GM18858 (cell line): ENCODE results near the gene ZNF576.
"Not testable (repeated sequence)": the region's sequence is repeated elsewhere in the genome, so short reads cannot be mapped to it uniquely, and the experiment has no call there.

Experiments used
- ATAC-seq: cut with Tn5 transposase; IDR thresholded peaks from one replicate; pipeline ENCODE4 v1.9.1; 2021; ENCODE audit not compliant: unreplicated experiment

Gene ZNF576

GRCh38 chr19:43623889-43624670 lies 27.7 kb downstream of the ZNF576 start:
- ATAC-seq = no peak

DNA sequence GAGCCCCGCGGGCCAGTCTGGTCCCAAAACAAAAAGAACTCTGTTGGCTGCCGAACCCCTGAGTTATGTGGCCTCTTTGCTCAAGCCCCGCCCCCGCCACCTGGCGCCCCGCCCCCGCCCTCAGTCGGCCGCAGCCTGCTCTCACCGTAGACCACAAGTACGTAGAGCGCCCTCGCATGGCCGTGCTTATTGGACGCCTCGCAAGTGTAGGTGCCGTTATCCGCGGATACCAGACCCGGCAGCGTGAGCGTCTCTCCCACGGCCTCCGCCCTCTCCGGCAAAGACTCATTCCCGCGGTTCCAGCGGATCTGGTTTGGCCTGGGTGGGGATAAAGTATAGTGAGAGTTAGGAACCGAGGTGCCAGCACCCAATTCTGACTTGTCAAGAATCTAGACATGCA lies 28.5 kb downstream of the ZNF576 start:
- ATAC-seq = no peak

DNA sequence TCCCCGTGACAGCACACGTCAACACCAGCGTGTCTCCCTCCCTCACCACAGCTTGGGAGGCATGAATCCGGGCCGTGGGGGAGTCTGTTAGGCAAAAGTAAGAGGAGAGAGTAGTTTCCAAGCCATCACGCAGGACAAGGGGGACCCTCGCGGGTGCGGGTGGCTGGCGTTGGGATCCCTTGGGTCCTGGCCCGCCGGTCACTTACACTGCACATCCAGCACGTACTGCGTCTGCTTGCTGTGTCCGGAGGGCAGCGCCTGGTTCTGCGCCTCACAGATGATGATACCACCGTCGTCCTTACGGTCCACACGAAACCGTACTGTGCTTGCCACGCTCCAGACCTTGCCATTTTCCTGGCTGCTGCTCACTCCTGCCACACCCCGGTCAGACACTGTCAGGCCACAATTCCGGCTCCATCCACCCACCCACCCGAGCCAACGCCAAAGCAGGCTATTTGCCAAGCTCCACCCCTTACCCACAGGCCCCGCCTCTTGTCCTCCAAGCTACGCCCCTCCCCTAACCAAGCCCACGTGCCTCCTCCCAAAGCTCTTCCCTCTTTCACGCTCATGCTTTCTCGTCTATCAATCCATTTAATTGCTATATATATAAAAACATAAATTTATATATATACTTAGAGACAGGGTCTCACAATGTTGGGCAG lies 29.7 kb downstream of the ZNF576 start:
- ATAC-seq = no peak

DNA sequence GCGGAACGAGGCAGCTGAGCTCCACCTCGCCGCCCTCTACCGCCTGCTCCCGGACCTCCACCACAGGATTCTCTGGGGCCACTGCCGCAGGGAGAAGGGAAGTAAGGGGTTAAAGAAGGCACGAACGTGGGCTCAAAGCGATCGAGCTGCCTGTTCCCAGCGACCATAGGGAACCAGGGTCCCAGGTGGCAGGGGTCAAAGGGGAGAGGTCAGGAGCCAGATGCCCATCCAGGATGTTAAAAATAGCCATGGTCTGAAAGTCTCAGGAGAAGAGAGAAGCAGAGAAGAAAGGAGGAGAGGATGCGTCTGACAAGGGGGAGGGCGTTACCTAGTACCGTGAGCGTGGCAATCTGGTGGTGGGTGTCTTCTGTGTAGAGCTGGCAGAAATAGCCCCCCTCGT lies 30.4 kb downstream of the ZNF576 start:
- no peak for ATAC-seq

- ATAC-seq = no peak
These were observed 32.4 kb downstream of the ZNF576 start for GRCh38 chr19:43628646-43629326.

GRCh38 chr19:43631491-43631890 lies 35.1 kb downstream of the ZNF576 start:
- ATAC-seq = no peak

GRCh38 chr19:43633520-43633919 lies 37.1 kb downstream of the ZNF576 start:
- no peak for ATAC-seq

GRCh38 chr19:43634068-43634467 lies 37.7 kb downstream of the ZNF576 start:
- ATAC-seq = no peak

DNA sequence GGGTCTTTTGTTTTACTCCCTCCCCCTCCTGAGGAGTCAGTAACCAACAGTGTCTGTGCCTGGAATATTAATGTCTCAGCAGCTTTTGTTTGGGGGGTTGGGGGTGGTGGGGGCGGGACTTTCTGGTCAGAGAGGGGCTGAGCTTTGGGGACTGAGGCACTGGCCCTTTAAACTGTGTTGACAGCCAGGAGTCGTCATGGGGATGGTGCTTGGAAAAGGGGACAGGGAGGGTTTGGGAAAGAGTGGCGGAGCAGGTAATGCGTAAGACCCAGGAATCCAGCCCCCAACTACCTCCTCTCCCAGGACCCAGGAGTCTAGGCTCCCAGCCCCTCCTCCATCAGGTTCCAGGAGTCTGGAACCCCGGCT lies 38.1 kb downstream of the ZNF576 start:
- no peak for ATAC-seq

DNA sequence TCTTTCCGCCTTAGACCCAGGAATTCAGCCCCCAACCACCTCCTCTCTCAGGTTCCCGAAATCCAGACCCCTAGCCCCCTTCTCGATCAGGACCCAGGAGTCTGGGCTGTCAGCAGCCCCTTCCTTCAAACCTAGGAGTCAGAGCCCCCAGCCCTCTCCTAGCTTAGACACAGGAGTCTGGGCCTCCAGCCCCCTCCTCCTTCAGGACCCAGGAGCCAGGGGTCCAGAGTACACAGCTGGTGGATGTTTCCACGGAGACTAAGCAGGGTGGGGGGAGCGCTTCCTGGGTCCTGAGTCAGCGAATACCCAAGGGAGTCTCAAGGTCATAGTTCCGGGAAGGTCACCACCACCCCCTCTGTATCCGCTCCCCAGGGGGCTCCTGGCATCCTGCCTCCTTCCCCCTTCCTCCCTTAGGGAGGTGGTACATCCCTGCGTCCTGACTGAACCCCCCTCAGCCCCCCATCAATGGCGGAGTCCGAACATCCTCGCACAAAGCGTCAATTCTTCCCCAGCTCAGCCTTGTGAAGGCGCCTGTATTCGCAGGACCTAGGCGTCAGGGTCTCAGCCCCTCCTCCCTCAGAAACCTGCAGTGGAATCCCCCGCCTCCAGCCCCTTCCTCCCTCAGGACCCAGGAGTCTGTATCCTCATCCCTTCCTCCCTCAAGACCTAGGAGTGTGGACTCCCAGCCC lies 38.6 kb downstream of the ZNF576 start:
- no peak for ATAC-seq

DNA sequence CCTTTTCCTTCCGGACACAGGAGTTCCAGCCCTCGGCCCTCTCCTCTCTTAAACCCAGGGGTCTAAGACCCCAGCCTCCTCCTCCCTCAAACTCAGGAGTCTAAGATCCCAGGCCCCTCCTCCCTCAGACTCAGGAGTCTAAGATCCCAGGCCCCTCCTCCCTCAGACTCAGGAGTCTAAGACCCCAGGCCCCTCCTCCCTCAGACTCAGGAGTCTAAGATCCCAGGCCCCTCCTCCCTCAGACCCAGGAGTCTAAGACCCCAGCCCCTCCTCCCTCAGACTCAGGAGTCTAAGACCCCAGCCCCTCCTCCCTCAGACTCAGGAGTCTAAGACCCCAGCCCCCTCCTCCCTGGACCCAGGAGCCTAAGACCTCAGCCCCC lies 39.2 kb downstream of the ZNF576 start:
- not testable (repeated sequence) for ATAC-seq

GRCh38 chr19:43636121-43636683 lies 39.8 kb downstream of the ZNF576 start:
- ATAC-seq = no peak

- ATAC-seq = no peak
These were observed 42.0 kb downstream of the ZNF576 start for GRCh38 chr19:43638214-43638994.

DNA sequence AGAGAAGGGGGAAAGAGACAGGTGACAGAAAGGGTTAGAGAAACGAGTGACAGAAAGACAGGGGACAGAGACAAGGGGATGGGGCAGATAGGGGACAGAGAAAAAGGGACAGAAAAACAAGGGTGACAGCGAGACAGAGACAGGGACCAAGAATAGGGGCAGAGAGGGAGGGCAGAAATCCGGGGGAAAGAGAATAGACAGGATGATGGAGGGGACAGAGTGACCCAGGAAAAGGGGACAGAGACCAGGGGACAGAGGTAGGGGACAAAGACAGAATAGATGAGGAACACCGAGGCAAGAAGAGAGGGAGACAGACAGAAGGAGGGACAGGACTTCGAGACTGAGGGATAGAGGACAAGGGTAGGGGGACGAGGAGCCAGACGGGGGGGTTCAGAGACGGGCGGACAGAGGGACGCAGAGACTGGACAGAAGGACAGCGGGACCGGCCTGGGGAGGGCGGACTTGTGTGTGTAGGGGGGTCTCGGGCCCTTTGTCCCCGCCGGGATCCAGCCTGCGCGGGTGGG lies 42.7 kb downstream of the ZNF576 start:
- ATAC-seq = no peak

GRCh38 chr19:43639519-43640423 lies 43.4 kb downstream of the ZNF576 start, which contains the start of gene CADM4:
CADM4 (minus strand) TSS chr19:43639850; CDS start chr19:43639790, 60 bp downstream.
- no peak for ATAC-seq

DNA sequence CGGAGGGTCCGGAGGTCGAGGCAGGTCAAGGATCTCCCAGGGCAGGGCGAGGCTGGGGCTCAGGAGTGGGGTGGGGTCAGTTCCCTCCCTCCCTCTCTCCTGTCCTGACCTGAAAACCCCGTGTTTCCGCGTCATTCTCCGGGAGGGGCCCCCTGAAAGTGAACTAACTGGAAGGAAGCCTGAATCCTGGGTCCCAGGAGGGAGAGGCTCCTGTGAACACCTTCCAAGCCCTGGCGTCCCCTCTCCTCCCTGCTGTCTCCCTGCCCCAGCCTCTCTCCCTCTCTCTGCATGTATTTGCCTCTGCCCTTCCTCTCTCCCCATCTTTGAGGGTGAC lies 44.0 kb downstream of the ZNF576 start:
- ATAC-seq = no peak

GRCh38 chr19:43641333-43641732 lies 44.9 kb downstream of the ZNF576 start:
- ATAC-seq = no peak

DNA sequence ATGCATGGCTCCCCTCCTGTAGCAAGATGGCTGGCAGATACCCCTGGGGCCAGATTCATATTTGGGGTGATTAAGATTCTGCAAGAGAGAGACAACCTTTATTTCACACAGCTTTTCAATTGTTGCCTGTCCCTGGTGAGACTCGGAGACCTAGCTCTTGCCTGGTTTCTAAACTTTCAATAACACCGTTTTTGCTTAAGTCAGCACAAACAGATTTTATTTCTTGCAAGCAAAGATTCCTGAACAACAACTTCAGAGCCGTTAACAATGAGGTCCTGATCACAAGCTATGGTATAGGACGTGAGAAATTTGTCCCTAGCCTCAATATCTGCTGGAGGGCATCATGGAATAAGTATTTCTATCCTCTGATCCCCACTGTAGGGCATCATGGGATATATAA lies 46.1 kb downstream of the ZNF576 start:
- ATAC-seq = no peak

DNA sequence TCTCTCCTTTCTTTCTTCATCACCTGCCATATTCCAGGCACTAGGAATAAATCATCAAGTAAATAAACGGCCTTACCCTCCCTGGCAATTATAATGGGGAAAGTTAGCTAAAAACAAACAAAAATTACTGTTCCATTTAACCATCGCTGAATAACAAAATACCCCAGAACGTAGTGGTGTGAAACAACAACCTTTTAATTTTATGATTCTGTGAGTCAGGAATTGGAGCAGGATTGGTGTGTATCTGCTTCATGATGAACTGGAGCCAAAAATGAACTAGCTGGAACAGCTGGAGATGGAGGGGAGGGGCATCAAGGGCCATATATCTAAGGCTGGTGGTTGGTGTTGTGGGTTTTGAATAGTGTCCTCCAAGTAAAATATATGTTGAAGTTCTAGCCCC lies 46.9 kb downstream of the ZNF576 start:
- no peak for ATAC-seq
